HG03108 (cell line): ENCODE data around the gene TRIM65.

ENCODE experiments used
- ATAC-seq: cut with Tn5 transposase; IDR thresholded peaks from one replicate; pipeline ENCODE4 v1.9.1; 2021; ENCODE audit warnings: moderate library complexity; ENCODE audit not compliant: unreplicated experiment

The TRIM65 gene

GRCh38 chr17:75896415-75897159 lies at the start of gene TRIM65:
TSS of gene TRIM65 (minus strand) at chr17:75896951. CDS start at chr17:75896937, 14 bp downstream.
- ATAC-seq = peak; percentile 59

DNA sequence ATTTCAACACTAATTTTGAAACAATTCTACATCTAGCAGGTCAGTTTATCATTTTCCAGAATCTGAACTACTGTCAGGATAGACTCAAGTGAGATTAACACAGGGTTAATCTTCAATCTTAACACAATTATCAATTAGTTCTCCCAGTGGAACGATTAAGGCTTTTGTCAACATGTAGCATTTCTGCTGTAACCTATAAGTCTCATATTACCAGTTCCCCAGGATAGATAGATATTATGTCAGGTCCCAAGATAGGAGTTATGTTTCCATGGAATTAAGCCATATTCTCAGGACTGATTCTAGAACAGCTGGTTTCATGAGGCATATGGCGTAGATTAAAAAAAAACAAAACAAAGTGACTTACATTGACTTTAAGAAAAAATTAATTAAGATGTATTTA lies 48.5 kb upstream of the TRIM65 start:
- no peak for ATAC-seq

- ATAC-seq = no peak
Observed at GRCh38 chr17:75943491-75943890, 46.7 kb upstream of the TRIM65 start.

GRCh38 chr17:75942473-75942872 lies 45.7 kb upstream of the TRIM65 start:
- ATAC-seq = no peak

DNA sequence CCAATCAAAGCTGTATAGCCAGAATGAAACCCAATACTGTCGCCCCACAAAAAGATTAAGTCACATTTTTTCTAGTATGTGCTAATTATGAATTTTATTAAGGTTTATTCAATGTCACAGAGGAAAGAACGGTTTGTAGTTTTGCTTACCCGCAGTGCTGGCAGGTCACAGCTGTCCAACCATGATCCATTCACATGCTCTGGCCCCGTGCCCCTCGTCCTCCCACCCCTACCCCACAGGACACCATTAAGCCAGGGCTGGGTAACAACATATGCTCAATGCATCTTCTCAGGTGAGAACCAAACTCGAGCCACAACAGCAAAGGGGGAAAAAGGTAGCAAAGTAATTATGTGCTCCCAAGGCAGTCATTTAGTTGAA lies 44.7 kb upstream of the TRIM65 start:
- ATAC-seq = no peak

DNA sequence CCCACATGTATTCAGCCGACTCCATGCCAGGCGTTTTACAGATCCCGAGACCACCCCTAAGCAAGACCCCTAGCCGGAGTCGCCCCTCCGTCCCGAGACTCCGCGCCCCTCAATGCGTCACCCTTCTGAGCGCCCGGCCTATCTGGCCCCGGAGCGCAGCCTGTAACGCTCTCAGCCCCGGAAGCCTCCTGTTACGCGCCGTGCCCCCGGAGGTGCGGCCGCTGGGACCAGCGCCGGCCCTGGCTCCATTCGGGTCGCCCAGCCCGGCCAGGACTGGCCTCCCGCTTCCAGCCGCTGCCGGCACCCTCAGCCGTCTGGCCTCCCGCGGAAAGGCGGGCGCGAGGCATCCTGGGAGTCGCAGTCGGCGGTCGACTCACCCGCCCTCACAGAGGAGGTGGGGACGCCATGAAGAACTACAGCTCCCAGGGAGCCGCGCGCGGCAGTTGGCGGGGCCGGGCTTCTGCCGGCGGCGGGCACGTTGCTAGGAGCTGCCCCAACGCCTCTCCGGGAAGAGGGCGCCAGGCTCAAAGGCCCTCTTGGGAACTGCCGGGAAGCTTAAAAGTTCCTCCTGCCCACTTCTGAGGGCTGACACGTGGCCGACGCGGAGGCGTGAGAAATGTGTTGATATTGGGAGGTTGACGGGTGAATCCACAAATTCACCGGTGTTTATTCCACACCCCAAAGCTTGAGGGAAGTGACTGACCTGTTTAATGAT lies 44.1 kb upstream of the TRIM65 start, which contains the start of gene FBF1:
FBF1 (minus strand) TSS at position 316 of the 715 bp plus-strand sequence. CDS start 2,893 bp downstream, outside the sequence.
- ATAC-seq = peak; percentile 97

GRCh38 chr17:75937652-75938051 lies 40.9 kb upstream of the TRIM65 start:
- no peak for ATAC-seq

DNA sequence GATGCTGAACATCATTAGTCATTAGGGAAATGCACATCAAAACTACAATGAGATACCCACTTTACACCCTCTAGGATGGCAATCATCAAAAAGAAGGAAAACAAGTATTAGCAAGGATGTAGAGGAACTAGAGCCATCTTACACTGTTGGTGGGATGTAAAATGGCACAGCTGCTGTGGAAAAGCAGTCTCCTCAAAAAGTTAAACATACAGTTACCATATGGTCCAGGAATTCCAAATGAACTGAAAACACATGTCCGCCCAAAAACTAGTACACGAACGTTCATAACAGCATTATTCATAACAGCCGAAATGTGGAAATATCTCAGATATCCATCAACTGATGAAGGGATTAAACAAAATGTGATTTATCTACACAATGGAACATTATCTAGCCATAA lies 37.1 kb upstream of the TRIM65 start:
- ATAC-seq = no peak

DNA sequence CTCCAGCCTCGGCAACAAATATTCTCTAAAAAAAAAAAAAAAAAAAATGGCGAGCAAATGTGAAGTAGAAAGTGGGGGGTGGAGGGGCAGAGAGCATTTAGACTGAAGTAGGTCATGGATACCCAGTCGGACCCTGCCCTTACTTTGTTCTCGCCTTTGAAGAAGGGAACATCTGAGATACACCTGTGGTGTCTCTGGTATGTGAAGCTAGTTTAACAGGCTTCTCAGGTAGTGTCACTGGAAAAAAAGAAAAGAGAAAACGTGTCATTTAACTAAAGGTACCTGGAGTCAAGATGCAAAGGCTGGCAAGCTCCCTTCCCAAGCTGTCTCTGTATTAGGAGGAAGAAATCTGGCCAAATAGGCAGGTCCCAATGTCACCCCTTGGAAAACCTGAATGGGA lies 36.1 kb upstream of the TRIM65 start:
- ATAC-seq = no peak

- no peak for ATAC-seq
Observed at GRCh38 chr17:75931062-75931461, 34.3 kb upstream of the TRIM65 start.

DNA sequence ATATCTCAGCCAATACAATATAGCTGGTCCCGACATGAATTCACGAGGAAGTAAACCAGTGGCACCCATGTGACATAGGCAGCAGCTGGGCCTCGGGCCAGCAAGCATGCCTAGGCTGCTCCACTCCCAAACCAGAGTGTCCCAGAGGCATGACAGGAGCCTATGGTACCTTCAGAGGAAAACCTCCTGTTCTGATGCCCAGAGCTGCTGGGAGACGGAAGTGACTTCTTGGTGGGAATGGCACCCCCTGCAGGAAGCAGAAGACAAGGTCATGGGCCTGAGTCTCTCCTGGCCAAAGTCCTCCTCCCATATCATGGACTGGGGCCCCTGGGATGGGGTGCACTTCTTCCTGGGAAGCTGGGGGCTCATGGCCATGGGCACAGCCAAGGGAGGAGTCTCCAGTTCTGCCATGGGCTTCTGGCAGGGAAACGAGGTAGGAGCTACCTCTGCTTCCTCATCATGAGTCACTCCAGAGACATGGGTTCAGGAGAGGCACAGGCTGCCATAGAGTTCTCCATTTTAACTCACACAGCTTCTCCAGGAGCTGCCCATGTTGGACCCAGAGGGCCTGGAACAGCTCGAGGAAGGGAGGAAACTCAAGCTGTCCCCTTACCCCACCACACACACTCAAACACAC lies 30.7 kb upstream of the TRIM65 start:
- no peak for ATAC-seq

GRCh38 chr17:75926456-75926855 lies 29.7 kb upstream of the TRIM65 start:
- ATAC-seq = no peak

GRCh38 chr17:75925912-75926311 lies 29.2 kb upstream of the TRIM65 start:
- no peak for ATAC-seq

GRCh38 chr17:75925103-75925502 lies 28.4 kb upstream of the TRIM65 start:
- ATAC-seq = no peak

GRCh38 chr17:75922963-75923874 lies 26.5 kb upstream of the TRIM65 start:
- no peak for ATAC-seq

DNA sequence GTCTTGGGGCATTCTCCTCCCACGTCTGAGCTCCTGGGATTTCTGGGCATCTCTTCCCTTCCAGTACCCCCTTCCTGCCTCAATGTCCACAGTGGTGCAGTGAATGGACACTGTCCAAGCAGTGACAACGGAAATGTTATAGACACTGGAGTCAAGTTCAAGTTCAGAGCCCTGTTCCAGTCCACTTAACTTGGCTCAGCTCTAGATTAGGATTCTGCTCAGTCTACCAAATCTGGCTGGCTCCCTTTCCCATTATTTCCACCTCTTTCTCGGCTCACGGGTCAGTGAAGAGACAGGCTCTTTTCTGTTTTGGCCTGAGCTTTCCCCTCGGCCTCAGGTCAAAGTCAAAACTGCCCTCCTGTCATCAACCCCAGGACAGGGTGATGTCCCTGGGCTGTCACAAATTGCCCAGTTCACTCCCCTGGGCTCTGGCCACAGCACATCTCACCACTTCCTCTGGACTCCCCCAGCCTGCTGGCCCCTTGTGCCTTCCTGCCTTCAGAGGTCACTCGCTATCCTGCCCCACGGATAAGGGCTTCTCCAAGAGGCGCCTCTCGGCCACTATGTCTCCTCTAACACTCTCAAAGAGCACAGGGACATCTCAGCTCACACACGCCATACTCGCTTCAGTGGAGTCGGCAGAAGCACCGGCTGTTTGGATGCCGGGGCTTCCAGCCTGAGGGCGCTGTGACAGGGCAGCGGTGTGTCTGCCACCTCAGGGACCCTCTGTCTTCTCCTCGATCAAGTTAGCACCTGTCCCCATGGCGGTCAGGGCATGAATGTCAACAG lies 25.6 kb upstream of the TRIM65 start:
- no peak for ATAC-seq

DNA sequence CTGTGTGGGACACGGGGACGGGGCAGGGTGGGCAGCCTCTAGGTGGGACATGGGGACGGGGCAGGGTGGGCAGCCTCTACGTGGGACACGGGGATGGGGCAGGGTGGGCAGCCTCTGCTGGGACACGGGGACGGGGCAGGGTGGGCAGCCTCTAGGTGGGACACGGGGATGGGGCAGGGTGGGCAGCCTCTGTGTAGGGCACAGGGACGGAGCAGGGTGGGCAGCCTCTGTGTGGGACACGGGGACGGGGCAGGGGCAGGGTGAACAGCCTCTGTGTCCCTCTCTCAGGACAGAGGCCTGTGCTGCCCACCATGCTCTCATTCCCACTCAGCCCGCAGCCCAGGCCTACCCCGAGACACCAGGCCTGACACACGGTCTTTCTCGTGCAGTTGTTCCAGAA lies 24.8 kb upstream of the TRIM65 start:
- ATAC-seq = no peak

- no peak for ATAC-seq
Observed at GRCh38 chr17:75920045-75920560, 23.4 kb upstream of the TRIM65 start.

- no peak for ATAC-seq
Observed at GRCh38 chr17:75919611-75920010, 22.9 kb upstream of the TRIM65 start.

DNA sequence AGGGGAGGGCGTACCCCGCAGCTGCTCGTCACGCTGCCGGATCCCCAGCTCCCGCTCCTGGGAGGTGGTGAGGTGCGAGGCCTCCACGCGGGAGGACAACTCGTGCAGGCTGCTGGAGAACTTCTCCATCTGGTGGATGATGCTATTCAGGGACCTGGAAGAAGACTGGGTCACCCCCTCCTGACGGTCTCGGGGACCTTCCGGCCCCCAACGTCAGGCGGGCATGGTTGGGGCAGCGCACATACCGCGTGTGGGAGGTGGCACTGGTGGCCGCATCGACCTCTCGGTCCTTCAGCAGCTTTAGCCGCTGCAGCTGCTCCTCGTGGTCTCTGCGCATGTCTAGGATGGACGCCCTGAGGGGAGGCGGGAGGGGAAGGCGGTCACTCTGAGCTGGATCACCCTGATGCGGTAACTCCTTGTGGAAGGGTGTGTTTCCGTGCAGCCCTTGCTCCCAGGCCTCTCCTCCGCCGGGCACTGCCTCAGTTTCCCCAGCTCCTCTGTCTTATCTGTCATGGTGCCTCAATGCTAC lies 21.2 kb upstream of the TRIM65 start:
- no peak for ATAC-seq
